NCI-H2107 treated with DMSO at 0.1 percent for 48 hours (cell line): ENCODE data around the gene TGFBI.
A peak's percentile ranks its signal among the peaks of the same experiment; 100 is the strongest.

ENCODE experiments used
- DNase-seq: peaks from one replicate; lab custom pipeline; 2025; ENCODE audit not compliant: unreplicated experiment; lab: John Stamatoyannopoulos, UW

The TGFBI gene

GRCh38 chr5:136001466-136001981 lies 27.3 kb upstream of the TGFBI start:
- no peak for DNase-seq

GRCh38 chr5:136004436-136004835 lies 24.4 kb upstream of the TGFBI start:
- no peak for DNase-seq

- no peak for DNase-seq
These were observed 23.3 kb upstream of the TGFBI start for GRCh38 chr5:136005476-136005875.

- DNase-seq: no peak
These were observed 22.6 kb upstream of the TGFBI start for GRCh38 chr5:136006164-136006563.

GRCh38 chr5:136006761-136007251 lies 22.0 kb upstream of the TGFBI start:
- DNase-seq: no peak

GRCh38 chr5:136007271-136007670 lies 21.5 kb upstream of the TGFBI start:
- DNase-seq: no peak

GRCh38 chr5:136011414-136012001 lies 17.3 kb upstream of the TGFBI start:
- DNase-seq: no peak

GRCh38 chr5:136012041-136012804 lies 16.6 kb upstream of the TGFBI start:
- no peak for DNase-seq

GRCh38 chr5:136013559-136013958 lies 15.2 kb upstream of the TGFBI start:
- no peak for DNase-seq

GRCh38 chr5:136014049-136015002 lies 14.5 kb upstream of the TGFBI start:
- no peak for DNase-seq

GRCh38 chr5:136015003-136015375 lies 13.8 kb upstream of the TGFBI start:
- DNase-seq: no peak

GRCh38 chr5:136015966-136016650 lies 12.7 kb upstream of the TGFBI start:
- DNase-seq: no peak

GRCh38 chr5:136016945-136017530 lies 11.8 kb upstream of the TGFBI start:
- peak; percentile 36 for DNase-seq

GRCh38 chr5:136018814-136019783 lies 9.7 kb upstream of the TGFBI start:
- DNase-seq: no peak

- no peak for DNase-seq
These were observed 8.8 kb upstream of the TGFBI start for GRCh38 chr5:136020001-136020382.

GRCh38 chr5:136020383-136021015 lies 8.3 kb upstream of the TGFBI start:
- DNase-seq: no peak

- DNase-seq: no peak
These were observed 7.8 kb upstream of the TGFBI start for GRCh38 chr5:136021016-136021405.

- DNase-seq: no peak
These were observed 5.8 kb upstream of the TGFBI start for GRCh38 chr5:136022965-136023364.
